ENCODE data around the gene RAPGEF3.

DNA sequence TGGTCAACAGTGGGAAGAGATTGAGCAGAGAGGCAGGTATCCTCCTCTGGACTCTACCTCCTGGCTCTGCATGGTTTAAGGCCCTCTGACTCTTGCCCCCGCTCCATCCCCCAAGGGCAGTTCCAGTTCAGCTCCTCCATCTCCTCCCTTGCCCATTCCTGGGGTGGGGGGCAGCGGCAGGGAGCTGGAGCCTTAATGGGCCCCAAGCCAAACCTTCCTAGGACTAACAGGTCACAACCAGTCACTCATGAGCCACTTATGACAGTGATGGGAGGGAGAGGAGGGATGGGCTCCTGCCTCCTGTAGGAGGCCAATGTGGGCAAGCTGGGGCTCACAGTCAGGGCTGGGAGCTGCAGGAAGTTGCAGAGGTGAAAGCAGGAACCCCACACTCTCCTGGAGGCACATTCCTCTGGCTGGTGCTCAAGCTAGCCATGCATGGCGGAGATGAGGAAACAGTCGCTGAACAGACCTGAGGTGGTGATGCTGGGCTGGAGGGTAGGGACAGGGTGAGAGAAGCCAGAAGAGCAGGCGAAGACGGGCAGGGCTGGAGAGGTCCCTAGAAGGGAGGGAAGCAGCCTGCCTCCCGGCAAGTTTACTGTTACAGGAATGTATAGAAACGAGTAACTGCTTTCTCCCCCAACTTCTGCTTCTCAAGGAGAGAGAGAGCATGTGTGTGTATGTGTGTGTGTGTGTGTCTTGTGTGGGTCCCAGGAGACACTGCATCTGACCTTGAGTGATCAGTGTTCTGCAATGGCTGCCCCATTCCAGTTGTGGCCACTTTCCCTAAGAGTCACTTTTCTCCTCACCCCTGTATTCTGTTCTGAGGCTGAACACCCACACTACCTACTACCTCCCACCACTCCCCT, 5.0 kb upstream of the RAPGEF3 start:
- TF ChIP-seq POLR2A (IDR thresholded peaks at IDR 0.05; ENCODE audit: low read depth), result no peak
- TF ChIP-seq, protein P1, sequence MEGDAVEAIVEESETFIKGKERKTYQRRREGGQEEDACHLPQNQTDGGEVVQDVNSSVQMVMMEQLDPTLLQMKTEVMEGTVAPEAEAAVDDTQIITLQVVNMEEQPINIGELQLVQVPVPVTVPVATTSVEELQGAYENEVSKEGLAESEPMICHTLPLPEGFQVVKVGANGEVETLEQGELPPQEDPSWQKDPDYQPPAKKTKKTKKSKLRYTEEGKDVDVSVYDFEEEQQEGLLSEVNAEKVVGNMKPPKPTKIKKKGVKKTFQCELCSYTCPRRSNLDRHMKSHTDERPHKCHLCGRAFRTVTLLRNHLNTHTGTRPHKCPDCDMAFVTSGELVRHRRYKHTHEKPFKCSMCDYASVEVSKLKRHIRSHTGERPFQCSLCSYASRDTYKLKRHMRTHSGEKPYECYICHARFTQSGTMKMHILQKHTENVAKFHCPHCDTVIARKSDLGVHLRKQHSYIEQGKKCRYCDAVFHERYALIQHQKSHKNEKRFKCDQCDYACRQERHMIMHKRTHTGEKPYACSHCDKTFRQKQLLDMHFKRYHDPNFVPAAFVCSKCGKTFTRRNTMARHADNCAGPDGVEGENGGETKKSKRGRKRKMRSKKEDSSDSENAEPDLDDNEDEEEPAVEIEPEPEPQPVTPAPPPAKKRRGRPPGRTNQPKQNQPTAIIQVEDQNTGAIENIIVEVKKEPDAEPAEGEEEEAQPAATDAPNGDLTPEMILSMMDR (IDR thresholded peaks at IDR 0.05), result no peak
- no peak for TF ChIP-seq EP300 (IDR thresholded peaks at IDR 0.05)
- no peak for TF ChIP-seq POLR2AphosphoS5 (IDR thresholded peaks at IDR 0.05)

Measured in esophagus muscularis mucosa (tissue), 4 donors.